Measurements from ENCODE around the gene ADCYAP1R1. TPM values are rescaled to one million over a fixed set of nuclear protein-coding genes. Genes with fewer than 3 reads are reported as not detected.
A peak's percentile ranks its signal among the peaks of the same experiment; 100 is the strongest.

The ADCYAP1R1 gene
- total RNA-seq, 1 experiment from 2014 or later, result 8.9 TPM

DNA sequence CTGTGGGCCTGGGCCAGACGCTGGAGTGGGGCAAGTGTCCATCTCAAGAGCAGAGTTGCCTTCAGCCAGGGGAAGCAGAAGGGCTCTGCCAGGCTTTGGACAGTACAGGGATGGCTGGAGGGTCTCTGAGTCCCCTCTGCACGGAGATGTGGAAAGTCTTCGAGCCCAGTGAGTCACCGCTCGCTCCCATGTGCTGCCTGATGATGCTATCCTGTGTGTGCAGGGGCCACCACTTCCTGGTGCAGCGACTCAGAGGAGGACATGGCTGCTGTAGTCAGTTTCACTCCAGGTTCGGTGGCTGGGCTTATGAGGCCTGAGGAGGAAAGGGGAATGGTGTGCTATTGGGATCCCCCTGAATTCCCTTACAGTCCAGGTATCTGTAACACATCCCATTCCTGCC lies 6.0 kb downstream of the ADCYAP1R1 start:
- no CpG with 5 or more reads among the region's 7 CpGs for WGBS (ENCODE audit: extremely low coverage, insufficient read length, low lambda C conversion rate)
- H2BK120ac ChIP-seq (ENCODE audit: low read depth, low read length, poor library complexity, severe bottlenecking), result no peak overlapping the region
- H3K56ac ChIP-seq (ENCODE audit: insufficient read length, low read depth, low read length), result no peak overlapping the region
- no peak overlapping the region for H2BK5ac ChIP-seq (ENCODE audit: insufficient read length, low read length)
- Mint-ChIP-seq H3K36me3 (ENCODE audit: insufficient read depth in 1 of 3, low read depth in 3 of 3) (no peaks in the 10 kb centered on the region; a peak in 1 of 7 replicates), H3K27ac (peak overlapping the region in 1 of 3 experiments; percentile 79; a peak in 1 of 7 replicates), H3K4me1 (peaks cover 29 to 53% of the 10 kb centered on the region in 2 experiments), H3K27me3 (ENCODE audit: low read depth) (peaks cover 38% of the 10 kb centered on the region), H3K9me3 (no peaks in the 10 kb centered on the region; a peak in 1 of 5 replicates), H3K4me3 (no peak overlapping the region)
- no peak overlapping the region for H2AFZ ChIP-seq (ENCODE audit: low read length)
- H3K27me3 ChIP-seq (ENCODE audit: insufficient read depth, low read length), result peaks cover 5% of the 10 kb centered on the region; the same call in 1 of the 2 replicates
- no peak for DNase-seq
- no peak overlapping the region for H2BK12ac ChIP-seq (ENCODE audit: insufficient read length, low read depth, low read length)
- no peaks in the 10 kb centered on the region for H3K79me1 ChIP-seq (ENCODE audit: insufficient read depth, low read depth, low read length, poor library complexity, severe bottlenecking)
- no peak overlapping the region for H3K23ac ChIP-seq (ENCODE audit: insufficient read length, low read depth, low read length)
- no peaks in the 10 kb centered on the region for H3K79me2 ChIP-seq (ENCODE audit: insufficient read depth, low read length)
- no peak overlapping the region for H3K9ac ChIP-seq (ENCODE audit: extremely low read depth, insufficient read length, low read length)
- H2AK5ac ChIP-seq (ENCODE audit: insufficient read length, low read length), result no peak overlapping the region
- H3K4me1 ChIP-seq (ENCODE audit: insufficient read depth, low read length), result no peaks in the 10 kb centered on the region
- no peak overlapping the region for H2BK20ac ChIP-seq (ENCODE audit: low read depth, low read length, poor library complexity, severe bottlenecking)
- H4K5ac ChIP-seq (ENCODE audit: insufficient read length, low read depth, low read length), result no peak overlapping the region
- H4K91ac ChIP-seq (ENCODE audit: insufficient read length, low read depth, low read length), result no peak overlapping the region
- H3K18ac ChIP-seq (ENCODE audit: insufficient read length, low read depth, low read length), result no peak overlapping the region
- H4K8ac ChIP-seq (replicated peaks; ENCODE audit: insufficient read length, low read depth, low read length), result no peak overlapping the region
- H4K20me1 ChIP-seq (ENCODE audit: control insufficient read depth, insufficient read depth, insufficient read length), result no peaks in the 10 kb centered on the region
- H2BK15ac ChIP-seq (ENCODE audit: low read depth, low read length), result no peak overlapping the region
- H3K27ac ChIP-seq (ENCODE audit: insufficient read length, low read depth, low read length), result no peak overlapping the region
- H3K23me2 ChIP-seq (ENCODE audit: insufficient read length, low read depth, low read length, poor library complexity, severe bottlenecking), result peaks cover 3% of the 10 kb centered on the region
- no peak overlapping the region for H3T11ph ChIP-seq (ENCODE audit: low read length)
- H3K4ac ChIP-seq (ENCODE audit: low read depth, low read length), result no peak overlapping the region
- TF ChIP-seq, protein P1, sequence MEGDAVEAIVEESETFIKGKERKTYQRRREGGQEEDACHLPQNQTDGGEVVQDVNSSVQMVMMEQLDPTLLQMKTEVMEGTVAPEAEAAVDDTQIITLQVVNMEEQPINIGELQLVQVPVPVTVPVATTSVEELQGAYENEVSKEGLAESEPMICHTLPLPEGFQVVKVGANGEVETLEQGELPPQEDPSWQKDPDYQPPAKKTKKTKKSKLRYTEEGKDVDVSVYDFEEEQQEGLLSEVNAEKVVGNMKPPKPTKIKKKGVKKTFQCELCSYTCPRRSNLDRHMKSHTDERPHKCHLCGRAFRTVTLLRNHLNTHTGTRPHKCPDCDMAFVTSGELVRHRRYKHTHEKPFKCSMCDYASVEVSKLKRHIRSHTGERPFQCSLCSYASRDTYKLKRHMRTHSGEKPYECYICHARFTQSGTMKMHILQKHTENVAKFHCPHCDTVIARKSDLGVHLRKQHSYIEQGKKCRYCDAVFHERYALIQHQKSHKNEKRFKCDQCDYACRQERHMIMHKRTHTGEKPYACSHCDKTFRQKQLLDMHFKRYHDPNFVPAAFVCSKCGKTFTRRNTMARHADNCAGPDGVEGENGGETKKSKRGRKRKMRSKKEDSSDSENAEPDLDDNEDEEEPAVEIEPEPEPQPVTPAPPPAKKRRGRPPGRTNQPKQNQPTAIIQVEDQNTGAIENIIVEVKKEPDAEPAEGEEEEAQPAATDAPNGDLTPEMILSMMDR (conservative IDR thresholded peaks at IDR 0.05), result no peak
- no peak overlapping the region; the same call in 1 of the 2 replicates for H3K14ac ChIP-seq (ENCODE audit: insufficient read depth, low read length)
- H3K4me2 ChIP-seq (ENCODE audit: insufficient read depth, insufficient read length, low read length), result no peak overlapping the region
- H3K9me3 ChIP-seq (ENCODE audit: control insufficient read depth, low read depth, low read length), result no peaks in the 10 kb centered on the region
